ENCODE data around the gene PRRC2C.

DNA sequence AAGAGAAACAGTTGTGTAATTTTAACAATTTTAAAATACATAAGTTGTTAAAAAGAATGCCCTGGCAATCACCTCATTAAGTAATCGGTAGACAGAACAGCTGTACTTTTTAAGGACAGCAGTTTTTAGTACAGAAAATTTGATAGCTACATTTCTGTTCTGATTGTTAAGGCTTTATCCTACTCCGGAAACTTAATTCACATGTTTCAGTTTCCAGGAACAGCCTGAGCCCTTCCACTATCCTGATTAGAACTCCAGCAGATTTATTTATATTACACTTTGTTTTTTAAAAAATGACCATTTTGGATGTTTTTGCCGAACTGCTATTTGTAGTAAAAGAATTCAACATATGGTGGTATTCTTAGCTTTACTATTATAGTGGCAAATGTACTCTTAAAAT, 8.7 kb downstream of the PRRC2C start:
- TF ChIP-seq, protein P1, sequence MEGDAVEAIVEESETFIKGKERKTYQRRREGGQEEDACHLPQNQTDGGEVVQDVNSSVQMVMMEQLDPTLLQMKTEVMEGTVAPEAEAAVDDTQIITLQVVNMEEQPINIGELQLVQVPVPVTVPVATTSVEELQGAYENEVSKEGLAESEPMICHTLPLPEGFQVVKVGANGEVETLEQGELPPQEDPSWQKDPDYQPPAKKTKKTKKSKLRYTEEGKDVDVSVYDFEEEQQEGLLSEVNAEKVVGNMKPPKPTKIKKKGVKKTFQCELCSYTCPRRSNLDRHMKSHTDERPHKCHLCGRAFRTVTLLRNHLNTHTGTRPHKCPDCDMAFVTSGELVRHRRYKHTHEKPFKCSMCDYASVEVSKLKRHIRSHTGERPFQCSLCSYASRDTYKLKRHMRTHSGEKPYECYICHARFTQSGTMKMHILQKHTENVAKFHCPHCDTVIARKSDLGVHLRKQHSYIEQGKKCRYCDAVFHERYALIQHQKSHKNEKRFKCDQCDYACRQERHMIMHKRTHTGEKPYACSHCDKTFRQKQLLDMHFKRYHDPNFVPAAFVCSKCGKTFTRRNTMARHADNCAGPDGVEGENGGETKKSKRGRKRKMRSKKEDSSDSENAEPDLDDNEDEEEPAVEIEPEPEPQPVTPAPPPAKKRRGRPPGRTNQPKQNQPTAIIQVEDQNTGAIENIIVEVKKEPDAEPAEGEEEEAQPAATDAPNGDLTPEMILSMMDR (IDR thresholded peaks at IDR 0.05): no peak
- no peak for TF ChIP-seq POLR2A (IDR thresholded peaks at IDR 0.05)

Measured in Peyer's patch (tissue), 4 donors.